ENCODE measurements around the gene MRGPRX3.

The MRGPRX3 gene

GRCh38 chr11:18168372-18168771 lies 36.0 kb downstream of the MRGPRX3 start:
- DNase-seq (ENCODE audit: low read depth in 2 of 2), result no peak

- DNase-seq (ENCODE audit: low read depth in 2 of 2), result no peak
These were observed 39.1 kb downstream of the MRGPRX3 start for GRCh38 chr11:18171377-18172000.

GRCh38 chr11:18172666-18173065 lies 40.3 kb downstream of the MRGPRX3 start, which contains the start of gene MRGPRX4:
Gene MRGPRX4 (plus strand): TSS chr11:18172837. CDS start chr11:18173257, 420 bp downstream.
- DNase-seq (ENCODE audit: low read depth in 2 of 2), result no peak

GRCh38 chr11:18173225-18173866 lies 41.0 kb downstream of the MRGPRX3 start:
- DNase-seq (ENCODE audit: low read depth in 2 of 2), result no peak
